ENCODE data around the gene ALX4. TPM values are rescaled to one million over a fixed set of nuclear protein-coding genes. Genes with fewer than 3 reads are reported as not detected.

Gene ALX4
- total RNA-seq, 1 donor from 2014 or later, result not detected

DNA sequence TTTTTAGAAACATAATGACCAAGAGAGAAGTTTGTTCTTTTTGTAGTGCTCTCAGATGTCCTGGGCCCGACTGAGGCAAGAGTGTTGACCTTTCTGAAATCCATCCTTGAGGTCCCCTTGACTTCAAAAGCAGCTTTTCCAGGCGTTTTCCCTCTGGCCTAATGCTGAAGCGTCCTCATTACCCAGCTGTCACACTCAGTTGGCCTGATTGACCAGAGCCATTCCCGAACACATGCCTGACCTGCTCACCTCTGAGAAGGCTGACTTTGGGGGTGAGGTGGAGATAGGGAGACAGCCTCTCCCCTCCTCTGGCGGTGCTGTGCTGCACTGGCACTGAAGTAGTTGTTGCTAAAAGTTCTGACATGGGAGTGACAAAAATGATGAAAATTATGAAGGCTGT is 66.9 kb downstream of the ALX4 start:
- no peak overlapping the region for H2AFZ ChIP-seq (replicated peaks)
- no peaks in the 10 kb centered on the region for H4K20me1 ChIP-seq (ENCODE audit: low read depth)
- Mint-ChIP-seq H3K9me3 (no peaks in the 10 kb centered on the region), H3K27me3 (ENCODE audit: insufficient read depth, low read depth) (no peaks in the 10 kb centered on the region), H3K4me3 (peak overlapping the region; percentile 58), H3K27ac (peak overlapping the region; percentile 93), H3K4me1 (peaks cover 50% of the 10 kb centered on the region), H3K36me3 (peaks cover 32% of the 10 kb centered on the region)
- H3F3A ChIP-seq (ENCODE audit: low read depth), result peaks cover 26% of the 10 kb centered on the region
- peaks cover 37% of the 10 kb centered on the region for H3K4me1 ChIP-seq
- no peaks in the 10 kb centered on the region for H3K36me3 ChIP-seq
- peak; percentile 53 for DNase-seq (ENCODE audit: low spot score)
- H3K27me3 ChIP-seq, result no peaks in the 10 kb centered on the region
- no peak overlapping the region for H3K4me3 ChIP-seq
- TF ChIP-seq, protein P1, sequence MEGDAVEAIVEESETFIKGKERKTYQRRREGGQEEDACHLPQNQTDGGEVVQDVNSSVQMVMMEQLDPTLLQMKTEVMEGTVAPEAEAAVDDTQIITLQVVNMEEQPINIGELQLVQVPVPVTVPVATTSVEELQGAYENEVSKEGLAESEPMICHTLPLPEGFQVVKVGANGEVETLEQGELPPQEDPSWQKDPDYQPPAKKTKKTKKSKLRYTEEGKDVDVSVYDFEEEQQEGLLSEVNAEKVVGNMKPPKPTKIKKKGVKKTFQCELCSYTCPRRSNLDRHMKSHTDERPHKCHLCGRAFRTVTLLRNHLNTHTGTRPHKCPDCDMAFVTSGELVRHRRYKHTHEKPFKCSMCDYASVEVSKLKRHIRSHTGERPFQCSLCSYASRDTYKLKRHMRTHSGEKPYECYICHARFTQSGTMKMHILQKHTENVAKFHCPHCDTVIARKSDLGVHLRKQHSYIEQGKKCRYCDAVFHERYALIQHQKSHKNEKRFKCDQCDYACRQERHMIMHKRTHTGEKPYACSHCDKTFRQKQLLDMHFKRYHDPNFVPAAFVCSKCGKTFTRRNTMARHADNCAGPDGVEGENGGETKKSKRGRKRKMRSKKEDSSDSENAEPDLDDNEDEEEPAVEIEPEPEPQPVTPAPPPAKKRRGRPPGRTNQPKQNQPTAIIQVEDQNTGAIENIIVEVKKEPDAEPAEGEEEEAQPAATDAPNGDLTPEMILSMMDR (IDR thresholded peaks at IDR 0.05), result no peak
- no peak for TF ChIP-seq EZH2phosphoT487 (IDR thresholded peaks at IDR 0.05)
- no peak for TF ChIP-seq EZH2 (IDR thresholded peaks at IDR 0.05)
- no peaks in the 10 kb centered on the region for H3K9me3 ChIP-seq (ENCODE audit: low read depth)
- H3K4me2 ChIP-seq, result peak overlapping the region; percentile 74
- H3K79me2 ChIP-seq (ENCODE audit: low read depth), result no peaks in the 10 kb centered on the region
- H3K27ac ChIP-seq, result peak overlapping the region; percentile 77
- no peak overlapping the region for H3K9ac ChIP-seq

DNA sequence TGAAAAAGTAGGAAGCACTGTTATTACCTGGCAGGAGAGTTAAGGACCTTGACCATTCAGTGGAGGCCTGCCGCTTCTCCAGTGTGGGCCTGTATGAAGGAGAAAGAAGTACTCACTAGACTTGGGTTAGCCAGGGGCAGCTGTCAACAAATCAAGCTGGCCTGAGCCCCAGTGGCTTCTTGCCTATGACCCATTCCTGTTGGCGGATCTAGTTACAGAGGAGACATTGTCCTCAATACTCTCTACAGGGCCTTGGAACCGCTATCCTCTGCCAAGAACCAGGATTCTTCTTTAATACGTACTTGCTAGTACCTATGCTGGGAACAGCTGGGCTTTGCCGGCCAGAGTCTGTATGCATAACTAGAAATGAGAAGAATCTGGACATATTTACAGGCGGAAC is 68.1 kb downstream of the ALX4 start:
- H3K4me1 Mint-ChIP-seq, result peaks cover 48% of the 10 kb centered on the region
- TF ChIP-seq, protein P1 (IDR thresholded peaks at IDR 0.05), result no peak
- TF ChIP-seq EZH2 (IDR thresholded peaks at IDR 0.05) (no peak), EZH2phosphoT487 (IDR thresholded peaks at IDR 0.05) (no peak)
- Histone ChIP-seq H3K4me1 (peaks cover 37% of the 10 kb centered on the region), H3K36me3 (no peaks in the 10 kb centered on the region), H2AFZ (replicated peaks) (no peak overlapping the region), H3K9me3 (ENCODE audit: low read depth) (no peaks in the 10 kb centered on the region), H3K9ac (no peak overlapping the region), H3K4me3 (no peak overlapping the region), H3K4me2 (no peak overlapping the region), H4K20me1 (ENCODE audit: low read depth) (no peaks in the 10 kb centered on the region), H3K79me2 (ENCODE audit: low read depth) (no peaks in the 10 kb centered on the region), H3K27ac (no peak overlapping the region), H3F3A (ENCODE audit: low read depth) (peaks cover 26% of the 10 kb centered on the region), H3K27me3 (no peaks in the 10 kb centered on the region)
- H3K9me3 Mint-ChIP-seq, result no peaks in the 10 kb centered on the region
- peak overlapping the region; percentile 80 for H3K27ac Mint-ChIP-seq
- H3K36me3 Mint-ChIP-seq, result peaks cover 34% of the 10 kb centered on the region
- no peak overlapping the region for H3K4me3 Mint-ChIP-seq
- DNase-seq (ENCODE audit: low spot score), result no peak
- H3K27me3 Mint-ChIP-seq (ENCODE audit: insufficient read depth, low read depth), result no peaks in the 10 kb centered on the region

DNA sequence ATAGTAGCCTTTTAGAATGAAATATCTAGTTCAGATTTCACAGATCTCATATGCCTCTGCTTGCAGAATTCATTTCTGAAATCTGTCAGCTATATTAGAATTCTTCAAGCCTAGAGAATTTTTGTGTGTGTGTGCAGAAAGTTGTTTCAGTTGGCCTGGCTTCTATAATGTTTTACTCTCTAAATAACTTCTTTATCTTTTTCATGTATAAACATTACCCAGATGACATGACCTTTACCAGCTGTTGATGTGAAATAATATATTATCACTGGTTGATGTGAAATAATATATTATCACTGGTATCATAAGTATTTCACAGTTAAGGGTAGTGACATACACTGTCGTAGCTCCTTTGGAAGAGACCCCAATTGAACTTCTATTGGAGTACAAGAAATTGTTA is 72.8 kb downstream of the ALX4 start:
- H3K9me3 Mint-ChIP-seq, result no peaks in the 10 kb centered on the region
- no peak for DNase-seq (ENCODE audit: low spot score)
- H3K27me3 Mint-ChIP-seq (ENCODE audit: insufficient read depth, low read depth), result no peaks in the 10 kb centered on the region
- H3K9me3 ChIP-seq (ENCODE audit: low read depth), result no peaks in the 10 kb centered on the region
- H3K27me3 ChIP-seq, result no peaks in the 10 kb centered on the region
- TF ChIP-seq EZH2 (IDR thresholded peaks at IDR 0.05), result no peak
- TF ChIP-seq, protein P1 (IDR thresholded peaks at IDR 0.05), result no peak
- no peak for TF ChIP-seq EZH2phosphoT487 (IDR thresholded peaks at IDR 0.05)
- no peaks in the 10 kb centered on the region for H4K20me1 ChIP-seq (ENCODE audit: low read depth)
- peaks cover 6% of the 10 kb centered on the region for H3K4me1 ChIP-seq
- H3K4me2 ChIP-seq, result no peak overlapping the region
- H3K36me3 Mint-ChIP-seq, result peaks cover 31% of the 10 kb centered on the region
- H3F3A ChIP-seq (ENCODE audit: low read depth), result peaks cover 3% of the 10 kb centered on the region
- no peak overlapping the region for H3K4me3 Mint-ChIP-seq
- H3K4me3 ChIP-seq, result no peak overlapping the region
- no peak overlapping the region for H2AFZ ChIP-seq (replicated peaks)
- H3K79me2 ChIP-seq (ENCODE audit: low read depth), result no peaks in the 10 kb centered on the region
- H3K9ac ChIP-seq, result no peak overlapping the region
- H3K4me1 Mint-ChIP-seq, result peaks cover 7% of the 10 kb centered on the region
- no peak overlapping the region for H3K27ac ChIP-seq
- H3K36me3 ChIP-seq, result no peaks in the 10 kb centered on the region
- H3K27ac Mint-ChIP-seq, result no peak overlapping the region

Data from neural progenitor cell (in vitro differentiated cells).